Ascending aorta (tissue), 2 donors: Measurements from ENCODE around the gene COQ3. TPM values are rescaled to one million over a fixed set of nuclear protein-coding genes. Genes with fewer than 3 reads are reported as not detected.

Experiments used
- DNase-seq, 2 donors: peaks; one replicate each; pipeline ENCODE4 v3.0.0-alpha.2; 2019; ENCODE audit warnings: low spot score in 2 of 2
- H3K27ac ChIP-seq, 2 donors: fragments of 200-600 bp; sonication (generic); one replicate each; pipeline ENCODE4 v1.5.1; 2016 to 2017; ENCODE audit warnings: mild to moderate bottlenecking in 1 of 2
- H3K27me3 ChIP-seq: fragments of 200-600 bp; sonication (generic); one replicate; pipeline ENCODE4 v1.5.1; 2017
- H3K36me3 ChIP-seq, 2 donors: fragments of 200-600 bp; sonication (generic); one replicate each; pipeline ENCODE4 v1.5.1; 2016
- H3K4me1 ChIP-seq, 2 donors: fragments of 200-600 bp; sonication (generic); one replicate each; pipeline ENCODE4 v1.5.1; 2016 to 2017; ENCODE audit warnings: mild to moderate bottlenecking in 1 of 2
- H3K4me3 ChIP-seq, 2 donors: fragments of 200-600 bp; sonication (generic); one replicate each; pipeline ENCODE4 v1.5.1; 2016 to 2017; ENCODE audit warnings: mild to moderate bottlenecking in 1 of 2
- H3K9me3 ChIP-seq, 2 donors: fragments of 200-600 bp; sonication (generic); one replicate each; pipeline ENCODE4 v1.5.1; 2016
- intact Hi-C: fragments of 100-400 bp; cut with DNase I; formaldehyde crosslinking; loops from one replicate; pipeline ENCODE4 v1.15.1; 2023
- total RNA-seq: library from RNA; depleted of rRNA; stranded (reverse); fragments of >200 nt; gene quantifications from one replicate; pipeline ENCODE4 v1.1.0, GENCODE V29; 2016
- TF ChIP-seq, protein P1 (sequence below), 3 experiments: fragments of 200-600 bp in 2 of 3; fragments of 450-650 bp in 1 of 3; sonication (generic) in 2 of 3; IDR thresholded peaks; one replicate each; pipeline ENCODE4 v1.5.1; 2016 to 2019; ENCODE audit warnings: antibody characterized with exemption in 3 of 3, mild to moderate bottlenecking in 1 of 3, moderate library complexity in 1 of 3

The COQ3 gene
- total RNA-seq, 1 donor from 2014 or later: 1.7 TPM

DNA sequence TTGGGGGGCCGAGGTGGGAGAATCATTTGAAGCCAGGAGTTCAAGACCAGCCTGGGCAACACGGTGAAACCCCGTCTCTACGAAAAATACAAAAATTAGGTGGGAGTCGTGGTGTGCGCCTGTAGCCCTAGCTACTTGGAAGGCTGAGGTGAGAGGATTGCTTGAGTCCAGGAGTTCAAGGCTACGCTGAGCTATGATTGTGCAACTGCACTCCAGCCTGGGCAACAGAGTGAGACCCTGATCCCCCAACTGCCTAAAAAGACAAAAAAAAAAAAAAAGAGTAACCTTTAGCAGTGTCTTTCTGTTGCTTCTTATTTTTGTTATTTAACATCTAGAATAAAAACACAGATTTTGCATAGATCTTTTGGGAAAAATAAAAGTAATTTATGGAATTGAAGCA is 13.1 kb upstream of the COQ3 start:
- peaks cover 75 to 76% of the 10 kb centered on the region in 2 donors for H3K36me3 ChIP-seq
- H3K4me1 ChIP-seq: no peaks in the 10 kb centered on the region
- TF ChIP-seq, protein P1, sequence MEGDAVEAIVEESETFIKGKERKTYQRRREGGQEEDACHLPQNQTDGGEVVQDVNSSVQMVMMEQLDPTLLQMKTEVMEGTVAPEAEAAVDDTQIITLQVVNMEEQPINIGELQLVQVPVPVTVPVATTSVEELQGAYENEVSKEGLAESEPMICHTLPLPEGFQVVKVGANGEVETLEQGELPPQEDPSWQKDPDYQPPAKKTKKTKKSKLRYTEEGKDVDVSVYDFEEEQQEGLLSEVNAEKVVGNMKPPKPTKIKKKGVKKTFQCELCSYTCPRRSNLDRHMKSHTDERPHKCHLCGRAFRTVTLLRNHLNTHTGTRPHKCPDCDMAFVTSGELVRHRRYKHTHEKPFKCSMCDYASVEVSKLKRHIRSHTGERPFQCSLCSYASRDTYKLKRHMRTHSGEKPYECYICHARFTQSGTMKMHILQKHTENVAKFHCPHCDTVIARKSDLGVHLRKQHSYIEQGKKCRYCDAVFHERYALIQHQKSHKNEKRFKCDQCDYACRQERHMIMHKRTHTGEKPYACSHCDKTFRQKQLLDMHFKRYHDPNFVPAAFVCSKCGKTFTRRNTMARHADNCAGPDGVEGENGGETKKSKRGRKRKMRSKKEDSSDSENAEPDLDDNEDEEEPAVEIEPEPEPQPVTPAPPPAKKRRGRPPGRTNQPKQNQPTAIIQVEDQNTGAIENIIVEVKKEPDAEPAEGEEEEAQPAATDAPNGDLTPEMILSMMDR (IDR thresholded peaks at IDR 0.05): no peak
- H3K9me3 ChIP-seq: no peaks in the 10 kb centered on the region
- no peak overlapping the region for H3K27ac ChIP-seq
- H3K4me3 ChIP-seq: no peak overlapping the region
- DNase-seq: no peak
- no peaks in the 10 kb centered on the region for H3K27me3 ChIP-seq
- intact Hi-C loops: no loop called here

GRCh38 chr6:99402448-99402847 is 8.5 kb upstream of the COQ3 start:
- Histone ChIP-seq H3K27me3 (no peaks in the 10 kb centered on the region), H3K4me3 (no peak overlapping the region), H3K4me1 (no peaks in the 10 kb centered on the region), H3K36me3 (peaks cover 81 to 83% of the 10 kb centered on the region in 2 donors), H3K9me3 (no peaks in the 10 kb centered on the region), H3K27ac (no peak overlapping the region)
- no peak for DNase-seq
- TF ChIP-seq, protein P1 (IDR thresholded peaks at IDR 0.05): no peak
- intact Hi-C loops: no loop called here

DNA sequence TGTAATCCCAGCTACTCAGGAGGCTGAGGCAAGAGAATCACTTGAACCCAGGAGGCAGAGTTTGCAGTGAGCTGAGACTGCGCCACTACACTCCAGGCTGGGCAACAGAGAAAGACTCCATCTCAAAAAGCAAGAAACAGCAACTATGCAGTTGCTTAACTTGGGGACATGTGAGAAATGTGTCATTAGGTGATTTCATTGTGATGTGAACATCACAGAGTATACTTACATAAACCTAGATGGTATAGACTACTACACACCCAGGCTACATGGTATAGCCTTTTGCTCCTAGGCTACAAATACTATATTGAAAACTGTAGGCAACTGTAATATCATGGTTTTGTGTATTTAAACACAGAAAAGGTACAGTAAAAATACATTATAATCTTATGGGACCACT is 3.3 kb upstream of the COQ3 start:
- Histone ChIP-seq H3K27me3 (no peaks in the 10 kb centered on the region), H3K36me3 (peaks cover 31 to 36% of the 10 kb centered on the region in 2 donors), H3K9me3 (no peaks in the 10 kb centered on the region), H3K4me3 (no peak overlapping the region), H3K4me1 (no peaks in the 10 kb centered on the region), H3K27ac (no peak overlapping the region)
- no peak for DNase-seq
- TF ChIP-seq, protein P1 (IDR thresholded peaks at IDR 0.05): no peak
- intact Hi-C loops: no loop called here

DNA sequence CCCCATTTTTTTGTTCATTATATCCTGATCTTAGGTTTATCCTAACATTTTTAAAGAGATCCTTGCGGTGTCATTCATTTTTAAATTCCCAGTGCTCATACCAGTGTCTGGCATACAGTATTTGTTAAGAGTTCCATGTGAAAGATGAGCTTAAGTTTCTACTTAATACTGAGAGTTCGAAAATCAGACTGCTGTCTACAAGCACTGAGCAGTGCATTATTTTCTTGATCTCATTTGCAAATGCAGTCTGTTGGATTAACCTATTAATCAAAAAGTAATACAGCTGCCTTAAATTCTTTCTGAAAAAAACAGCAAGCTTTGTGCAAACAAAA is 663 bp downstream of the COQ3 start:
- no peak for DNase-seq
- TF ChIP-seq, protein P1 (IDR thresholded peaks at IDR 0.05): no peak
- Histone ChIP-seq H3K4me1 (no peaks in the 10 kb centered on the region), H3K27me3 (no peaks in the 10 kb centered on the region), H3K4me3 (peak overlapping the region; percentile 76 to 98), H3K36me3 (peaks cover 0 to 5% of the 10 kb centered on the region in 2 donors), H3K27ac (peak overlapping the region; percentile 82 to 92), H3K9me3 (no peaks in the 10 kb centered on the region)
- intact Hi-C loops: loop anchor here (5.0 kb wide), 3 partner anchors 34 to 61 kb away; partner anchors contain the start of gene PNISR

DNA sequence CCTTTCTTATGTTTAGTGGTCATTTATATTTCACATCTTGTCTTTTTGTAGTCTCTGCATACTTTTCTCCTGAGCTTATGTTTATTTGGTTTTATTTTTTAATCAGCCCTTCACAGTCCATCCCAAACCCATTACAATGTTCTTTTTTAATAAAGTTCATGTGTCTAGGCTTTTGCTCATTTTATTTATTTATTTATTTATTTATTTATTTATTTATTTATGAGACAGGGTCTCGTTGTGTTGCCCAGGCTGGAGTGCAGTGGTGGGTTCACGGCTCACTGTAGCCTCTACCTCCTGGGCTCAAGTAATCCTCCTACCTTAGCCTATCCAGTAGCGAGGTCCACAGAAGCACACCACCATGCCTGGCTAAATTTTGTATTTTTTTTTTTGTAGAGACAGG is 3.1 kb downstream of the COQ3 start:
- no peaks in the 10 kb centered on the region for H3K4me1 ChIP-seq
- H3K4me3 ChIP-seq: no peak overlapping the region
- no peaks in the 10 kb centered on the region for H3K36me3 ChIP-seq
- DNase-seq: no peak
- no peaks in the 10 kb centered on the region for H3K27me3 ChIP-seq
- intact Hi-C loops: loop anchor here (5.0 kb wide), 3 partner anchors 36 to 59 kb away; partner anchors contain the start of gene PNISR
- TF ChIP-seq, protein P1 (IDR thresholded peaks at IDR 0.05): no peak
- no peaks in the 10 kb centered on the region for H3K9me3 ChIP-seq
- H3K27ac ChIP-seq: no peak overlapping the region

DNA sequence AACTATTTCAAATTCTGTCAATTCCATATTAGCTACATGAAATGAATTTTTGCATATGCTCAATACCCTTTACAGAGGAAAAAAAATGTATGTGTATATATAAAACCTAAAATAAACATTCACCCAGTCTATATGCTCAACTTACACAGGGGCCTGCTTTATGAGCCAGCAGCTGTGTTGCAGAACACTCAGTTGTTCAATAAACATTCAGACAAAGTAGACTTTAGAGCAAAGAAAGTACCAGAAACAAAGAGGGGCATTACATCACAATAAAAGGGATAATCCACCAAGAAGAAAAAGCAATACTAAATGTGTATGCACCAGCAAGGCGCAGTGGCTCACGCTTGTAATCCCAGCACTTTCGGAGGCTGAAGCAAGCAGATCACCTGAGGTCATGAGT is 9.5 kb downstream of the COQ3 start:
- no peak for DNase-seq
- H3K4me3 ChIP-seq: no peak overlapping the region
- TF ChIP-seq, protein P1 (IDR thresholded peaks at IDR 0.05): no peak
- intact Hi-C loops: no loop called here
- H3K27me3 ChIP-seq: no peaks in the 10 kb centered on the region
- no peak overlapping the region for H3K27ac ChIP-seq
- H3K9me3 ChIP-seq: no peaks in the 10 kb centered on the region
- H3K36me3 ChIP-seq: peaks cover 0 to 3% of the 10 kb centered on the region in 2 donors
- no peaks in the 10 kb centered on the region for H3K4me1 ChIP-seq
